HG03108 (cell line): ENCODE data around the gene GAPDH.
"Not testable (repeated sequence)": the region's sequence is repeated elsewhere in the genome, so short reads cannot be mapped to it uniquely, and the experiment has no call there.

Experiments
- ATAC-seq: cut with Tn5 transposase; IDR thresholded peaks from one replicate; pipeline ENCODE4 v1.9.1; 2021; ENCODE audit warnings: moderate library complexity; ENCODE audit not compliant: unreplicated experiment

GAPDH gene

GRCh38 chr12:6541371-6542165, 7.3 kb downstream of the GAPDH start:
- ATAC-seq, result no peak

- ATAC-seq, result no peak
Measured at GRCh38 chr12:6542209-6543009, 8.1 kb downstream of the GAPDH start.

- ATAC-seq, result no peak
Measured at GRCh38 chr12:6546016-6546415, 11.7 kb downstream of the GAPDH start.

- no peak for ATAC-seq
Measured at GRCh38 chr12:6547566-6547965, 13.2 kb downstream of the GAPDH start.

GRCh38 chr12:6547987-6548386, 13.7 kb downstream of the GAPDH start:
- no peak for ATAC-seq

GRCh38 chr12:6548556-6548955, 14.2 kb downstream of the GAPDH start:
- ATAC-seq, result no peak

GRCh38 chr12:6548966-6549683, 14.8 kb downstream of the GAPDH start:
- ATAC-seq, result no peak

GRCh38 chr12:6549684-6550151, 15.4 kb downstream of the GAPDH start:
- no peak for ATAC-seq

- ATAC-seq, result no peak
Measured at GRCh38 chr12:6550294-6551062, 16.2 kb downstream of the GAPDH start.

GRCh38 chr12:6551063-6551461, 16.7 kb downstream of the GAPDH start:
- no peak for ATAC-seq

GRCh38 chr12:6551496-6552139, 17.3 kb downstream of the GAPDH start:
- no peak for ATAC-seq

GRCh38 chr12:6552140-6552551, 17.8 kb downstream of the GAPDH start:
- ATAC-seq, result no peak

GRCh38 chr12:6553051-6553868, 18.9 kb downstream of the GAPDH start:
- ATAC-seq, result no peak

GRCh38 chr12:6554168-6555017, 20.1 kb downstream of the GAPDH start:
- ATAC-seq, result peak; percentile 46

GRCh38 chr12:6555018-6555691, 20.8 kb downstream of the GAPDH start:
- peak; percentile 18 for ATAC-seq

- not testable (repeated sequence) for ATAC-seq
Measured at GRCh38 chr12:6556496-6556817, 22.1 kb downstream of the GAPDH start.

GRCh38 chr12:6556857-6557256, 22.5 kb downstream of the GAPDH start:
- ATAC-seq, result no peak
